ENCODE data around the gene ING1. TPM values are rescaled to one million over a fixed set of nuclear protein-coding genes. Genes with fewer than 3 reads are reported as not detected.
A peak's percentile ranks its signal among the peaks of the same experiment; 100 is the strongest.

Gene ING1
- total RNA-seq, 1 experiment from 2014 or later = 11.8 TPM

DNA sequence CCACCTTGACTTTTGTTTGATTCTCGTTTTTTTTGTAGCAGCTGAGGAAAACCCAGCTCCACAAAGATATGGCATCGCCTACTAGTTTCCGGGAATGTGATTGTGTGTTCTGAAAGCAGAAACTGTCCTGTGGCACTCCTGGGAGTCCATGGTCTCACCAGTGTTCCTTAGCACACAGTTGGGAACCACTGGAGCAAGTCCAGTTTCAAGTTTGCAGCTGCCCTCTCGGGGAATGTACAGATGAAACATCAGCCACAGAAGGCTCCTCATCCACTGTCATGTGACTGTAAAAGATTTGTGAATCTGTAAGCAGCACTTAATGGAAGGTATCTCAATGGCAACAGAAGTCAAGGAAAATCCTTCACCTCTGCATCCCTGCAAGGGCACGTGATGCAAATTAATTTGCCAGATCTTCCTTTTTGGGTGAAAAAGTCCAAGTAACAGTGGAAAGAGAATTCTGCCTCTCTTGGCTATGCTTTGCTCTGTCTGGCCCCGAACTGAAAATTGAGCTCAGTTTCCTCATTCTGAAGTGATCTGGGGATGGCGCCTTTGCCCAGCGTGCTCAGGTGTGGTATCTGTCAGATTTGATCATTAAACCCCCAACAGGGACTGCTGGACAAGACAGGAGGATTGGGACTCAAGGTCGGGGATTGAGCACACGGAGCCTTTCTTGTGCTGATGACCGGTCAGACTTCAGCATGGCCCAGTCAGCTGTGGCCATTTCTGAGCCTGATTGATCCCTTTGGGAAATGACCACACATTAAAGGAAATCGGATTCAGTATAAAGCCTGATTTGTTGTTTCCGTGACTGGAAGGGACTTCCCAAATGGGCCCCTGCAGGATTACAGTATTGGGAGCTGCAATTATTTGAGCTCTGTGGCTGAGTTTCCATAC is 58.8 kb downstream of the ING1 start:
- peak; percentile 5 for DNase-seq (ENCODE audit: low read depth)

Other genes starting within 250 kb of the ING1 start
- 16.6 and 21.8 TPM in 2 replicates for gene RAB20, start 152.0 kb upstream of the ING1 start, total RNA-seq (2014; rRNA removed; shearing (Covaris generic))
- 12.0 and 14.0 TPM in 2 replicates for gene NAXD, start 98.2 kb upstream of the ING1 start, total RNA-seq (2014; rRNA removed; shearing (Covaris generic))
- gene CARS2, start 7.6 kb upstream of the ING1 start, total RNA-seq (2014; rRNA removed; shearing (Covaris generic)) = 35.1 and 40.3 TPM in 2 replicates
- gene ANKRD10, start 201.4 kb downstream of the ING1 start, total RNA-seq (2014; rRNA removed; shearing (Covaris generic)) = 43.8 and 44.7 TPM in 2 replicates

All from RPMI7951 (cell line).